Neural cell (in vitro differentiated cells): Measurements from ENCODE around the gene ADAMTS6.

Experiments
- CTCF ChIP-seq: fragments of 450-650 bp; IDR thresholded peaks from 2 replicates; pipeline ENCODE4 v1.5.1; 2014; ENCODE audit warnings: antibody characterized with exemption, mild to moderate bottlenecking, moderate library complexity; ENCODE audit not compliant: poor library complexity, severe bottlenecking
- MXI1 ChIP-seq: fragments of 450-650 bp; conservative IDR thresholded peaks from 2 replicates; pipeline ENCODE4 v1.6.1; 2014; ENCODE audit warnings: antibody characterized with exemption, mild to moderate bottlenecking; ENCODE audit not compliant: poor library complexity, severe bottlenecking
- POLR2AphosphoS5 ChIP-seq: IDR thresholded peaks from 2 replicates; pipeline ENCODE4 v1.6.1; 2012
- RAD21 ChIP-seq: fragments of 450-650 bp; conservative IDR thresholded peaks from 2 replicates; pipeline ENCODE4 v1.6.1; 2014; ENCODE audit warnings: antibody characterized with exemption, mild to moderate bottlenecking, moderate library complexity
- SMC3 ChIP-seq: fragments of 450-650 bp; conservative IDR thresholded peaks from 2 replicates; pipeline ENCODE4 v1.6.1; 2014; ENCODE audit warnings: antibody characterized with exemption, mild to moderate bottlenecking, moderate library complexity; ENCODE audit not compliant: poor library complexity

GRCh38 chr5:65324226-65324625 is 157.5 kb downstream of the ADAMTS6 start:
- TF ChIP-seq CTCF = no peak
- TF ChIP-seq RAD21 = no peak
- TF ChIP-seq POLR2AphosphoS5 = no peak
- TF ChIP-seq MXI1 = no peak
- no peak for TF ChIP-seq SMC3
